Fibroblast of pulmonary artery (primary cell): Measurements from ENCODE around the gene PGD.
"Not testable (repeated sequence)": the region's sequence is repeated elsewhere in the genome, so short reads cannot be mapped to it uniquely, and the experiment has no call there.

Experiments used
- DNase-seq: peaks from one replicate; pipeline ENCODE4 v3.0.0-alpha.2; 2010; ENCODE audit warnings: low read depth
- H3K4me3 ChIP-seq: replicated peaks from 2 replicates; pipeline ENCODE4 v1.5.1; 2011; ENCODE audit warnings: low read depth, mild to moderate bottlenecking, control low read depth, low read length, moderate library complexity
- TF ChIP-seq, protein P1 (sequence below): IDR thresholded peaks from 2 replicates; pipeline ENCODE4 v1.5.1; 2011; ENCODE audit warnings: mild to moderate bottlenecking, control low read depth, low read length, inconsistent platforms; ENCODE audit errors: missing control alignments

PGD gene

GRCh38 chr1:10398278-10398733, 558 bp upstream of the PGD start:
- peak overlapping the region; percentile 90 for H3K4me3 ChIP-seq
- TF ChIP-seq, protein P1, sequence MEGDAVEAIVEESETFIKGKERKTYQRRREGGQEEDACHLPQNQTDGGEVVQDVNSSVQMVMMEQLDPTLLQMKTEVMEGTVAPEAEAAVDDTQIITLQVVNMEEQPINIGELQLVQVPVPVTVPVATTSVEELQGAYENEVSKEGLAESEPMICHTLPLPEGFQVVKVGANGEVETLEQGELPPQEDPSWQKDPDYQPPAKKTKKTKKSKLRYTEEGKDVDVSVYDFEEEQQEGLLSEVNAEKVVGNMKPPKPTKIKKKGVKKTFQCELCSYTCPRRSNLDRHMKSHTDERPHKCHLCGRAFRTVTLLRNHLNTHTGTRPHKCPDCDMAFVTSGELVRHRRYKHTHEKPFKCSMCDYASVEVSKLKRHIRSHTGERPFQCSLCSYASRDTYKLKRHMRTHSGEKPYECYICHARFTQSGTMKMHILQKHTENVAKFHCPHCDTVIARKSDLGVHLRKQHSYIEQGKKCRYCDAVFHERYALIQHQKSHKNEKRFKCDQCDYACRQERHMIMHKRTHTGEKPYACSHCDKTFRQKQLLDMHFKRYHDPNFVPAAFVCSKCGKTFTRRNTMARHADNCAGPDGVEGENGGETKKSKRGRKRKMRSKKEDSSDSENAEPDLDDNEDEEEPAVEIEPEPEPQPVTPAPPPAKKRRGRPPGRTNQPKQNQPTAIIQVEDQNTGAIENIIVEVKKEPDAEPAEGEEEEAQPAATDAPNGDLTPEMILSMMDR: no peak
- no peak for DNase-seq

DNA sequence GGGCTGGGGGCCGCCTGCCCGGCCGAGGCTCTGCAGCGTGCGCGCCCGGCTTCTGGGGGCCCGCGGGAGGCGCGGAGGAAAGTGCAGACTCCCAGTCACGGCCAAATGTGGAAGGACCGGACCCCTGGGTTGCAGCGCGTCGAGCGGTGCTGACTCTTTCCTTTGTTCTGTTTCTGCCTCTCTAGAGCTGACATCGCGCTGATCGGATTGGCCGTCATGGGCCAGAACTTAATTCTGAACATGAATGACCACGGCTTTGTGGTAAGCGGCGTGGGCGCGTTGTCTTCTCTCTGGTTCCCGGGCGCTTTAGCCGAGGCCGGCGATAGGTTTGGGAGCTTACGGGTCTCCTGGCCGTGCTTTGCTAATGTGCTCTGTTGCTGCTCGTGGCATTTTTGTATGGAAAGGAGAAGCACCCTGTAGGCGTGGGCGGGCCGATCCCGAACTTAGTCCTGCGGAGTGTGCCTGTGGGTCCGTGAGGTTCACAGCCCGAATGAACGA, 629 bp downstream of the PGD start:
- TF ChIP-seq, protein P1: no peak
- peak overlapping the region; percentile 90 for H3K4me3 ChIP-seq
- DNase-seq: peak; percentile 49

DNA sequence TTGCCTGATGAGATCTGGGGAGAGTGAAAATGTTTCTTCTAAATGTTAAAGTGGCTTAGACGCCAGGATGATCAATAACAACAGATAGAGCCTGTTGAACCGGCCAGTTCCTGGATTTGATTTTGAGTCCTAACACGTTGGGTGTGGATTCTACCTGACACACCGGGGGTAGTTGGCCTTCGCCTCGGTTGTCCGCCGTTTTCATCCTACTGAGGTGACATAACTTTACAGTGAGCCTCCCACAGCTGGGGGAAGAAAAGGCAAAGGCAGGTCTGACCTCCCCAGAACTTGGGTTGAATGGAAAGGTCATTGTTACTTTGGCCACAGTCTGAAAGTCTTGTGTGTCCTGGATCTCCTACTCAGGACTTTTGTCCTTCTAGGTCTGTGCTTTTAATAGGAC, 1.1 kb downstream of the PGD start:
- H3K4me3 ChIP-seq: peak overlapping the region; percentile 90
- TF ChIP-seq, protein P1: no peak
- no peak for DNase-seq

- peak; percentile 51 for DNase-seq
- TF ChIP-seq, protein P1: no peak
- H3K4me3 ChIP-seq: no peak overlapping the region
Measured at GRCh38 chr1:10401281-10401680, 2.4 kb downstream of the PGD start.

DNA sequence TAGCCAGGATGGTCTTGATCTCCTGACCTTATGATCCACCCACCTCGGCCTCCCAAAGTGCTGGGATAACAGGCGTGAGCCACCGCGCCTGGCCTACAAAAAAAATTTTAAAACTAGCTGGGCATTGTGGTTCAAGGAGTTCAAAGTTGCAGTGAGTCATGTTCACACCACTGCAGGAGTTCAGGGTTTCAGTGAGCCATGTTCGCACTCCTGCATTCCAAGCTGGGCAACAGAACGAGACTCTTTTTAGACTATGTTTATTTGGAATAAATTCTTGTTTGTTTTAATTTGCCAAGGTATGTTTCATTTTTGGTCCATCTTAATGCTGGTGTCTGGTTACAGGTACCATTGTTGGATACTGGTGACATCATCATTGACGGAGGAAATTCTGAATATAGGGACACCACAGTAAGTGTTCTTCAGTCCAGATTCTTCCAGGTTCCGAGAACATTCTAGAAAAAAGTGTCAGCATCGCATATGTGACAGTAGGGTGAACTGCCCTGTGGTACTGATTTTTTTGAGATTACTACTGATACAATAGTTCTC, 3.9 kb downstream of the PGD start:
- DNase-seq: peak; percentile 24
- no peak overlapping the region for H3K4me3 ChIP-seq
- TF ChIP-seq, protein P1: no peak

- no peak for DNase-seq
- no peak overlapping the region for H3K4me3 ChIP-seq
- TF ChIP-seq, protein P1: no peak
Measured at GRCh38 chr1:10407201-10407600, 8.3 kb downstream of the PGD start.

- TF ChIP-seq, protein P1: no peak
- DNase-seq: peak; percentile 96
- H3K4me3 ChIP-seq: no peak overlapping the region
Measured at GRCh38 chr1:10415211-10415930, 16.5 kb downstream of the PGD start.

DNA sequence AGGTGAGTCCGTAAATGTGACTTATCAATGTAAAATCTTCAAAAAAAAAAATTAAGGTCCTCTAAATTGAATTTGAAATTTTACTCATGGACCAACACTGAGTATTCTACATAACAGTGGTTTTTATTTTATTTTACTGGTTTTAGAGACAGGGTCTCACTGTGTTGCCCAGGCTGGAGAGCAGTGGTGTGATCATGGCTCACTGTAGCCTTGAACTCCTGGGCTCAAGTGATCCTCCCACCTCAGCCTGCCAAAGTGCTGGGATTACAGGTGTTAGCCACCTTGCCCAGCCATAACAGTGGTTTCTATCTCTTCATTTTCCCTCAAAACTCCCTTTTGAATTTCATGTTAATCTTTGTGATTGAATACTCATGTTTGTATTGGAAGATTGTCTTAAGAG, 17.1 kb downstream of the PGD start:
- not testable (repeated sequence) for DNase-seq, H3K4me3 ChIP-seq

- H3K4me3 ChIP-seq, DNase-seq: not testable (repeated sequence)
Measured at GRCh38 chr1:10418741-10419140, 19.9 kb downstream of the PGD start.
